ENCODE data around the gene LCE1F. TPM values are rescaled to one million over a fixed set of nuclear protein-coding genes. Genes with fewer than 3 reads are reported as not detected.

The LCE1F gene
- total RNA-seq, 1 donor from 2014 or later: not detected

Other genes with a start within 250 kb of the LCE1F start
- not detected in 2 replicates for gene LCE3E, start 208.4 kb upstream of the LCE1F start, total RNA-seq
- 0.38 and 0.79 TPM in 2 replicates for gene LCE3D, start 194.6 kb upstream of the LCE1F start, total RNA-seq
- gene LCE3C, start 174.9 kb upstream of the LCE1F start, total RNA-seq: not detected in 2 replicates
- gene LCE3B, start 161.3 kb upstream of the LCE1F start, total RNA-seq: not detected in 2 replicates
- gene LCE3A, start 152.0 kb upstream of the LCE1F start, total RNA-seq: not detected in 2 replicates
- gene LCE2D, start 111.8 kb upstream of the LCE1F start, total RNA-seq: not detected in 2 replicates
- not detected in 2 replicates for gene LCE2C, start 99.9 kb upstream of the LCE1F start, total RNA-seq
- not detected in 2 replicates for gene LCE2B, start 89.0 kb upstream of the LCE1F start, total RNA-seq
- not detected in 2 replicates for gene LCE2A, start 76.8 kb upstream of the LCE1F start, total RNA-seq
- not detected in 2 replicates for gene LCE4A, start 67.0 kb upstream of the LCE1F start, total RNA-seq
- not detected in 2 replicates for gene KPRP, start 17.1 kb upstream of the LCE1F start, total RNA-seq
- gene LCE1E, start 11.1 kb downstream of the LCE1F start, total RNA-seq: not detected in 2 replicates
- gene LCE1D, start 21.6 kb downstream of the LCE1F start, total RNA-seq: not detected in 2 replicates
- gene LCE1C, start 31.5 kb downstream of the LCE1F start, total RNA-seq: 0.26 TPM in 1 of 2 replicates, not detected in the other
- gene LCE1B, start 36.8 kb downstream of the LCE1F start, total RNA-seq: not detected in 2 replicates
- gene LCE1A, start 52.3 kb downstream of the LCE1F start, total RNA-seq: not detected in 2 replicates
- gene LCE6A, start 67.7 kb downstream of the LCE1F start, total RNA-seq: not detected in 2 replicates
- gene LCE7A, start 84.9 kb downstream of the LCE1F start, total RNA-seq: not detected in 2 replicates
- not detected in 2 replicates for gene SMCP, start 103.2 kb downstream of the LCE1F start, total RNA-seq
- gene IVL, start 133.4 kb downstream of the LCE1F start, total RNA-seq: 1.6 and 14.6 TPM in 2 replicates
- gene SPRR5, start 172.1 kb downstream of the LCE1F start, total RNA-seq: not detected in 2 replicates
- gene SPRR4, start 195.5 kb downstream of the LCE1F start, total RNA-seq: not detected in 2 replicates
- gene SPRR1A, start 208.9 kb downstream of the LCE1F start, total RNA-seq: 41.2 TPM in 1 of 2 replicates, not detected in the other
- 136 and 342 TPM in 2 replicates for gene SPRR3, start 226.6 kb downstream of the LCE1F start, total RNA-seq

Data from bronchial epithelial cell (primary cell).